PFSK-1 (cell line): Measurements from ENCODE around the gene FAM20C.

Source experiments
- FOXP2 ChIP-seq: optimal IDR thresholded peaks from 2 replicates; pipeline ENCODE3; 2011; ENCODE audit warnings: borderline replicate concordance, control low read depth, inconsistent platforms; ENCODE audit not compliant: insufficient read depth; ENCODE audit errors: extremely low read length, extremely low read depth
- POLR2AphosphoS5 ChIP-seq: IDR thresholded peaks from 2 replicates; pipeline ENCODE4 v1.6.1; 2012; ENCODE audit warnings: low read depth, mild to moderate bottlenecking, control low read depth, low read length, moderate library complexity
- REST ChIP-seq, 2 experiments: IDR thresholded peaks; 2 replicates each; pipeline versions ENCODE4 v1.6.1 to v1.8.0; 2011 to 2012; ENCODE audit warnings: low read depth in 2 of 2, low read length in 2 of 2, control low read depth in 1 of 2, inconsistent platforms in 1 of 2, mild to moderate bottlenecking in 1 of 2, moderate library complexity in 1 of 2; ENCODE audit not compliant: insufficient read depth in 1 of 2
- SIN3A ChIP-seq: IDR thresholded peaks from 2 replicates; pipeline ENCODE4 v1.6.1; 2012; ENCODE audit warnings: mild to moderate bottlenecking, low read length, moderate library complexity, borderline replicate concordance; ENCODE audit not compliant: insufficient read depth
- TAF1 ChIP-seq: IDR thresholded peaks from 2 replicates; pipeline ENCODE4 v1.6.1; 2012; ENCODE audit warnings: low read length, control low read depth, borderline replicate concordance; ENCODE audit not compliant: insufficient read depth

Gene FAM20C

DNA sequence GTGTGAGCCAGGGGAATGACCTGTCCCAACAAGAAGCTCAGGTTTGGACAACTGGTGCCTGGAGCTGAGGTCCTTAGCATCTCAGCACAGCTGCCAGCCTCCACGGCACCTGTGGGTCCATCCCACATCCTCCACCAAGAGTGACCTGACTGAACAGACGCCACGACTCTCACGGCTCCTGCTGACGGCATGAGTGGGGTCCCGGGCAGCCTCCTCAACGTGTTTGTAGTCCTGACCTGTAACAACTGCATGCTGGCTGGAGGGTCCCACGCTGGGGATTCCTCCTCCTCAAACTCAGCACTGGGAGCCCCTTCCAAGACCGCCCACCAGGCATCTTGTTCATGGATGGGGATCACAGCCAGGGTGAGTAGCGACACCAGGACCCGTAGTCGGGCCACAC is 36.2 kb downstream of the FAM20C start:
- TF ChIP-seq REST (IDR thresholded peaks at IDR 0.05; ENCODE audit: insufficient read depth in 1 of 2, low read depth in 2 of 2, low read length in 2 of 2) = no peak
- TF ChIP-seq POLR2AphosphoS5 = no peak
- TF ChIP-seq TAF1 = no peak
- no peak for TF ChIP-seq FOXP2
- no peak for TF ChIP-seq SIN3A

DNA sequence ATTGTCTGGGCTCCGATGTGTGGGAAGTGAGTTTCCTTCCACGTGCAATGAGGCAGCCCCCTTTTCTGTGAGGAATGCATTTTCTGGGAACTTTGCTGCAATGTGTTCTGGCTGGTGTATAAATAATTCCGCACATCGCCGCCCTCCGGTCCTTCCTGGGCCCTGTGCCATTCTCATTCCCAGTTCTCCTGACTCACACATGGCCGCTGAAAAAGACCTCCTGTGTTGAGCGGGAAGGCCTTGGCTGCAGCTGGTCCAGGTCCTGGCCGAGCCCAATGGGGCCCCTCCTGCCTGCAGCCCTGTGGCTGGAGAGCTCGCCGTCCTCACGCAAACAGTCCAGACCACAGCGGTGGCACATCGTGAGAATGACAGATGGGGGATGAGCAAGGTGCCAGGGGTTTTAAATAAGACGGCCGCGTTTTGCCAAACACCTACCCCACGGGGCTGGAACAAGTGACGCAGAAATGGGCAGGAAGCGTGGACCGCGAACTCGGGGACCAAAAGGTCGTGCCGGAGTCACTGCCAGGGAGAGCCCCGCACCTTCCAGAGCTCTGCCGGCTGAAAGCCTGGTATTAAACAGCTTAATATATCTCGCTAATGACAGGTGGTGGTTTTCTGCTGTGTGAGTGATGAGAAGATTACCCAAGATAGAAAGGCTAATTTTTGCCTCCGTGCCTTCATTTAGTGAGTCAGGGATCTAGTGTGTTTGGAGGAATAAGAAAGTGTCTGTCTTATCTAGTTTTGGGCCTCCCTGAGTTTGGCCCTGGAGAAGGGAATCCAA is 37.0 kb downstream of the FAM20C start:
- TF ChIP-seq SIN3A (no peak), FOXP2 (no peak), POLR2AphosphoS5 (no peak), REST (IDR thresholded peaks at IDR 0.05; ENCODE audit: insufficient read depth in 1 of 2, low read depth in 2 of 2, low read length in 2 of 2) (no peak)

- TF ChIP-seq TAF1 (no peak), REST (IDR thresholded peaks at IDR 0.05; ENCODE audit: insufficient read depth in 1 of 2, low read depth in 2 of 2, low read length in 2 of 2) (no peak), POLR2AphosphoS5 (no peak), SIN3A (no peak), FOXP2 (no peak)
Observed at GRCh38 chr7:230274-230673, 37.9 kb downstream of the FAM20C start.

DNA sequence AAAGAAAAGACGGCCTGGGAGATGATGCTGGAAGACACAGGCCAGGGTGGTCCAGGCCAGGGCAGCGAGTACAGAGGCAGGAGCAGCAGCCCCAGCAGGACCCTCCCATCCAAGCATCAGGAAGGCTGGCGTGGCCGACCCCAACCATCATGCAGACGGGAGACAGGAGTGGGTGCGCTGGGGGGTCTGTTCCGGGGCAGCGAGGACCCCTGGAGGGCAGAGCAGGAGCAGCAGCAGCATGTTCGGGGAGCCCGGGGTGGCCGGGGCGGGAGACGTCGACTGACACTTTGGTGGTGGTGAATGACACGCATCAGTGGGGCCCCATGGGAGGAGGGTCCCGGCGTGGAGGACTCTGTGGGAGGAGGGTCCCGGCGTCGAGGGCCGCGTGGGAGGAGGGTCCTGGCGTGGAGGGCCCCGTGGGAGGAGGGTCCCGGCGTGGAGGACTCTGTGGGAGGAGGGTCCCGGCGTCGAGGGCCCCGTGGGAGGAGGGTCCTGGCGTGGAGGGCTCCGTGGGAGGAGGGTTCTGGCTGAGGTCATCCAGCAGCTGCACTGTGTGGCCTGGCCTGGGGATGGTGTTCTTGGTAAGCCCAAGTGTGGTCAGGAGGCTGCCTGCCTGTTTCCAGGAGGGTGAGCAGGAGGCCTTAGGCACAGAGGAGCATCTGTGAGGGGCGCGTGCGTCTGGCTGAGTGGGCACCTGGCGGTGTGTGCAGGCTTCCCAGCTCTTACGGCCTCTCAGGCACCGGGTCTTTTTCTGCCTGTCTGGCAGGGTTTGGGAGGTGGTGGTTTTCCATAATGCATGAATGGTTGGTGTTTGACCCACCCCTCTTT is 38.9 kb downstream of the FAM20C start:
- TF ChIP-seq FOXP2 (no peak), TAF1 (no peak), SIN3A (no peak), REST (IDR thresholded peaks at IDR 0.05; ENCODE audit: insufficient read depth in 1 of 2, low read depth in 2 of 2, low read length in 2 of 2) (no peak), POLR2AphosphoS5 (no peak)
